Retinal pigment epithelial cell (primary cell): ENCODE data around the gene SNX3.

Source experiments
- DNase-seq: peaks from one replicate; pipeline ENCODE4 v3.0.0-alpha.2; 2010; ENCODE audit warnings: low read depth
- H3K4me3 ChIP-seq: 2 replicates; pipeline ENCODE4 v1.5.1; 2011; ENCODE audit warnings: mild to moderate bottlenecking, low read length, control low read depth, moderate library complexity
- TF ChIP-seq, protein P1 (sequence below): conservative IDR thresholded peaks from 2 replicates; pipeline ENCODE4 v1.5.1; 2011; ENCODE audit warnings: low read depth, low read length, control low read depth, inconsistent platforms

Gene SNX3

DNA sequence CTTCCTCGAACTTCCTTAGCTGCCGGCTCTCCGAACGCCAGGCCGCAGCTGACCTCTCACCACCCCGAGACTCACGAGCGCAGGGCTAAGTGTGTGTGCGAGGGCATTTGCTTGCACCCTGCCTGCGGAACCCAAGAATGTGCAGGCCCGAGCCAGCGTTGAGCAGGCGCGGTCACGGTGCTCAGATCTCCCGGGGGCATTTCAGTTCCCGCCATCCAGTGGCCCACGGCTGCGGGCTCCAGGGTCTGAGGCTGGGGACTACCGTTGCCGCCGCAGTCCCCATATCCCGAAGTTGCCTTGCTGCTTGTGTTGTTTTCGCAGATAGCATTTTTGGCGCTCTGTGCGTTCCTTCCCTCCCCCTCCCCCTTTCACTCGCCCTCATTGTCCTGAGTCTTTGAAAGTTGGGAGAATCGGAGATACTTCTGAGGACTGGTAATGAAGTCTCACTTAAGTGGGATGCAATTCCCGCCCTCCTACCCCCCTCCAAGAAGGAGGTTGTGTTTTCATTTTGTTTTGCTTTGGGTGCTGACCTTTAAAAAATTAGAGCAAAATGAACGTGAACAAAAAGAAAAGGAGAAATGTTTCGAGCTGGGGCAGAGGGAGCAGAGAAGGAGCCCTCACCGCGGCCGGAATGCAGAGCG, 93.3 kb downstream of the SNX3 start:
- TF ChIP-seq, protein P1, sequence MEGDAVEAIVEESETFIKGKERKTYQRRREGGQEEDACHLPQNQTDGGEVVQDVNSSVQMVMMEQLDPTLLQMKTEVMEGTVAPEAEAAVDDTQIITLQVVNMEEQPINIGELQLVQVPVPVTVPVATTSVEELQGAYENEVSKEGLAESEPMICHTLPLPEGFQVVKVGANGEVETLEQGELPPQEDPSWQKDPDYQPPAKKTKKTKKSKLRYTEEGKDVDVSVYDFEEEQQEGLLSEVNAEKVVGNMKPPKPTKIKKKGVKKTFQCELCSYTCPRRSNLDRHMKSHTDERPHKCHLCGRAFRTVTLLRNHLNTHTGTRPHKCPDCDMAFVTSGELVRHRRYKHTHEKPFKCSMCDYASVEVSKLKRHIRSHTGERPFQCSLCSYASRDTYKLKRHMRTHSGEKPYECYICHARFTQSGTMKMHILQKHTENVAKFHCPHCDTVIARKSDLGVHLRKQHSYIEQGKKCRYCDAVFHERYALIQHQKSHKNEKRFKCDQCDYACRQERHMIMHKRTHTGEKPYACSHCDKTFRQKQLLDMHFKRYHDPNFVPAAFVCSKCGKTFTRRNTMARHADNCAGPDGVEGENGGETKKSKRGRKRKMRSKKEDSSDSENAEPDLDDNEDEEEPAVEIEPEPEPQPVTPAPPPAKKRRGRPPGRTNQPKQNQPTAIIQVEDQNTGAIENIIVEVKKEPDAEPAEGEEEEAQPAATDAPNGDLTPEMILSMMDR, result no peak
- DNase-seq, result no peak
- H3K4me3 ChIP-seq, result peak overlapping the region; percentile 43

DNA sequence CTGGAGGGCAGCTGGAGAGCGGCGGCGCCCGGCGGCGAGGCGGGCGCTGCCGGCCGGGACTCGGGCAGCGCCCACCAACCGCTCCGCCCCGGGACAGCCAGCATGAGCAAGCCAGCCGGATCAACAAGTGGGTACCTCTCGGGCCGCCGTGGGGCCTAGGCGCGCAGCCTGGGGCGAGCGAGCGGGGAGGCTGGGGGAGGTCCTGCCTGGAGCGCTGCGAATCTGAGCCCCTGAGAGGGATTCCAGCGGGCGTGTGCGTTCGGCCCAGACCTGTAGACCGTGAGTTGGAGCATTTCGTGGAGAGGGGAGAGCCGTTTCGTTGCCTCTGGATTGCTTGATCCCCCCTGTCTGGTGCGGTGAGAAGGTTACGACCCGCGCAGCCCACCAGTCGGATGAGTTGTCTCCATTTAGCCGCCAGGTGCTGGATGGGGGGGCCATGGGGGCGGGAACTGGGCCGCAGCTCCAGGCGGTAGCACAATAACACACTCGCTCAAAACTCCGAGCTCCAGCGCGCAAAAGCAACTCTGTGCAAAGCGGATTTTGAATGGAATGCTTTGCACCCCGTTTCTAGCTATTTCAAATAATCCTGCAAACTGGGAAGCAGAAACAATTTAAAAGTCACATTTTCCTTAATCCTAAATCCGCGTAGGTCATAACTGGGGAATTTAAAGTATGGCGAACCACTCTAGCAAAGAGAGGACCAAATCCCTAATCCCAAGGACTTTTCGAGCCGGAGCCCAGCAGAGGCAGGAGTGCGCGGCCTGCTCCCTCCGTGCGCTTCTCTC, 94.0 kb downstream of the SNX3 start:
- peak; percentile 60 for DNase-seq
- TF ChIP-seq, protein P1, result no peak

DNA sequence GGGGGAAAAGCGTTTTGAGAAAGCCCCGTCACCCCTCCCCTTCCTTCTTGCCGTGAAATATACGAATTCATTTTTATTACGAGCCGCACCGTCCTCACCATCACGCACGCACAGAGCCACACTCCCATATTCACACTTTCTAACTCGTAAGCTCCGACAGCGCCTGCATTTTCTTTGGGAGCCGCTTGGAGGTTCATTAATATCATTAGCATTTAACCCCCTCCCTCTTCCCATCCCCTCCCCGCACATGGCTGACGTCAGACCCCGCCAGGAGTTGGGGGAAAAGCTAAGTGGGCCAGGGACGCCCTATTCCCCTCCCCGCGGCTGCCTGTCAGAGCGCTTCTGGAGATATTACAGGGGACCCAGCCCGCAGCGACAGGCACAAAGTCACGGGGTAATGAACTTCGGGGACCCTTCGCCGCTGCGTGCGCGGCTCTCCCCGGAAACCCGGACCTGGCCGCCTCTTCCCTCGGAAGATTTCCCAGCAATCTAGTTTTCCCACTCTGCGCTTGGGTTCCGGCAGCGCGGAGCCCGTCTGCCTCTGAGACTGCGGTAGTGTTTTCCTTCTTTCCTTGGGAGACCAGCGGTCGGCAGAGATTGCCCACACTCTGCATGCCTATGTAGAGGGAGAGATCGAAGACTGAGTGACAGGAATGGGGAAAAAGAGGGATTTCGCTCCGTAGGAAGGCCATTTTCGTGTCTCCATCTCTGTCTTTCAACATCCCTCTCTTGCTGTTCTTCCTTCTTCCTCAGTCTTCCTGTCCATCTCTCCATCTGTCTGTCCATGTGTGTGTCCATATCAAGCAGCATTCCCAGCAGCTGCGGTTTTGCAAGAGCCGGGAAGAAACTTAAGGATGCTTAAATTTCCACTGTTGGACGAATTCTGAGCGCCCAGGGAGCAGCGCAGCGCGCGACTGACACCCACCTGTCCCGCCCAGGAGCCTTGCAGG, 94.9 kb downstream of the SNX3 start, which contains the start of gene NR2E1:
TSS of gene NR2E1 (plus strand) at position 309 of the 950 bp plus-strand sequence. CDS start 744 bp downstream, outside the sequence.
- TF ChIP-seq, protein P1, result no peak
- H3K4me3 ChIP-seq, result peak within 1 kb of the TSS; percentile 43
- DNase-seq, result no peak

More for the DNA sequence above, 94.0 kb downstream of the SNX3 start:
- peak overlapping the region; percentile 43 for H3K4me3 ChIP-seq

DNA sequence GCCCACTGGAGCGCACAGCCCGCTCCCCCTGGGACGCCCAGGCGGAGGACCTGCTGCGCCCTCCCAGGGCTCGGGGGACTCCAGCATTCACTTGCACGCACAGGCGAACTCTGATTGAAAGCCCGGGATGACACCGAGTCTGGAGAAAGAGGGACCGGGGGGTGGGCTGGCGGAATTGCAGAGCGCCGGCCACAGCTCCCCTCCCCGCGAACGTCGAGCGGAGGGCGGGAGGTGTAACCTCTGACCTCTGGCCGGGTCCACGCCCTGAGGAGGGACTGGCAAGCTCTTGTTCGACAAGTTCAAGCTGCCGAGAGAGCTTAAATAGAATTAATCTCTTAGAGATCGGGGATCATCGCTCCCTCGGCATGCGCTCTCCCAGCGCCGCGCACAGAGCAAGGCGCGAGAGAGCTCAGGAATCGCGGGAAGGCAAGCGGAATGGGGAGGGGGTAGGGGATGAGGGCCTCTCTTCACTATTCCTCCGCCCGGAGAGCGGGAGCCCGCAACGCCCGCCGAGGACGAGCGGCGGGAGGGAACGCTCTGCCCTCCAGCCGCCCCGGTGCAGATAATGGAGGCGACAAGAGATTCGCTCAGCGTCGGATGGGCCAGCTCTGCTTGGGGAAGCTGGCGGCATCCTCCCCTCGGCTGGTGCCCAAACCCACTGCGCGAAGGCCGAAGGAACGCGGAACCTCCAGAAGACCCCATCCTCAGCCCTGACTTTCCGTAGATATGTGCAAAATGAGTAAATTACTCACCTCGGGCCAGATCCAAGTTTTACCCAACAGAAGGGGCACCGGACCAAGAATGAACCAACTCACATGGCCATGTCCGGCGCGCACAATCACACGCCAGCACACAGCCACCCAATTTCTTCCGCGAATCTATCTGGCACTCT, 95.8 kb downstream of the SNX3 start:
- TF ChIP-seq, protein P1, result no peak
- peak overlapping the region; percentile 43 for H3K4me3 ChIP-seq
- DNase-seq, result no peak

DNA sequence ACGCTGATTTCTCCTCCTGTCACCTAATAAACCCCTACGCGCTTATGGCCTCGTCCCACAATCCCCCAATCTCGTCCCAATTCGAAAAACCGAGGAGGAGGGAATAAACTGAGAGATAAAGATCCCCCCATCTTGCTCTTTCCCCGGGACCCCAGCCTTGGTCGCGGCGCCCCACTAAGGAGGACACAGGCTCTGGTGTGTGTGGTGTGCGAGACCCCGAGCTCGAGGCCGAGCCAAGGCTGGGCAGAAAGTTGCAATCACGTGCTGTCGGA, 96.4 kb downstream of the SNX3 start:
- DNase-seq, result no peak
- TF ChIP-seq, protein P1, result no peak
- peak overlapping the region; percentile 43 for H3K4me3 ChIP-seq
